Measurements from ENCODE around the gene FRMD4A. TPM values are rescaled to one million over a fixed set of nuclear protein-coding genes. Genes with fewer than 3 reads are reported as not detected.
"Not testable (repeated sequence)": the region's sequence is repeated elsewhere in the genome, so short reads cannot be mapped to it uniquely, and the experiment has no call there.

FRMD4A gene
- total RNA-seq, 2 experiments from 2014 or later, result 0.88 to 1.4 TPM

- Mint-ChIP-seq H3K27ac (no peak overlapping the region), H3K36me3 (no peaks in the 10 kb centered on the region)
- POLR2A ChIA-PET, result no interaction called here
Measured at GRCh38 chr10:14060320-14061070, 270.2 kb downstream of the FRMD4A start.

GRCh38 chr10:14056610-14057332 lies 274.0 kb downstream of the FRMD4A start:
- no peak overlapping the region for H3K27ac Mint-ChIP-seq

More at GRCh38 chr10:14060320-14061070, 270.2 kb downstream of the FRMD4A start:
- DNase-seq (no peak), ATAC-seq (ENCODE audit: low read depth) (no peak)
- Mint-ChIP-seq H3K4me3 (no peak overlapping the region), H3K27me3 (peaks cover 2% of the 10 kb centered on the region), H3K4me1 (no peaks in the 10 kb centered on the region), H3K9me3 (no peaks in the 10 kb centered on the region)

GRCh38 chr10:14052931-14053330 lies 277.8 kb downstream of the FRMD4A start:
- Mint-ChIP-seq H3K27me3 (peaks cover 2% of the 10 kb centered on the region), H3K27ac (no peak overlapping the region), H3K4me1 (no peaks in the 10 kb centered on the region), H3K9me3 (peaks cover 4% of the 10 kb centered on the region), H3K36me3 (no peaks in the 10 kb centered on the region), H3K4me3 (no peak overlapping the region)
- ATAC-seq (ENCODE audit: low read depth) (no peak), DNase-seq (no peak)
- POLR2A ChIA-PET, result no interaction called here

More at GRCh38 chr10:14056610-14057332, 274.0 kb downstream of the FRMD4A start:
- no peak for DNase-seq
- Mint-ChIP-seq H3K4me3 (no peak overlapping the region), H3K9me3 (peaks cover 4% of the 10 kb centered on the region), H3K4me1 (no peaks in the 10 kb centered on the region), H3K36me3 (no peaks in the 10 kb centered on the region), H3K27me3 (no peaks in the 10 kb centered on the region)
- no peak for ATAC-seq (ENCODE audit: low read depth)
- POLR2A ChIA-PET, result no interaction called here

DNA sequence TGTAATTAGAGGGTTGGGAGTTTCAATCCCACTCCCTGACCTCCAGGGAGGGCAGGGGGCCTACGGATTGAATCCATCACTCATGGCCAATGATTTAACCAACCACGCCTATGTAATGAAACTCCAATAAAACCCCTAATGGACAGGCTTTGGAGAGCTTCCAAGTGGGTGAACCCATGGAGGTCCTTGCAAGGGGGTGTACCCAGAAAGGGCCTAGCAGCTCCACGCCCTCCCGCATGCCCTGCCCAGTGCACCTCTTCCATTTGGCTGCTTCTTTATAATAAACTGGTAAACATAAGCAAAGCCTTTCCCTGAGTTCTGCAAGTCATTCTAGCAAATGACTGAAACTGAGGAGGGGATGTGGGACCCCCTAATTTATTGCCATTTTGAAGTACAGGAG lies 280.1 kb downstream of the FRMD4A start:
- Mint-ChIP-seq H3K9me3 (peaks cover 4% of the 10 kb centered on the region), H3K36me3 (no peaks in the 10 kb centered on the region), H3K27me3 (peaks cover 2% of the 10 kb centered on the region), H3K4me3 (no peak overlapping the region), H3K27ac (no peak overlapping the region), H3K4me1 (no peaks in the 10 kb centered on the region)
- DNase-seq, result no peak
- no peak for ATAC-seq (ENCODE audit: low read depth)
- POLR2A ChIA-PET, result no interaction called here

- Mint-ChIP-seq H3K4me1 (no peaks in the 10 kb centered on the region), H3K27ac (no peak overlapping the region), H3K9me3 (peaks cover 2% of the 10 kb centered on the region), H3K27me3 (peaks cover 2% of the 10 kb centered on the region), H3K4me3 (no peak overlapping the region), H3K36me3 (no peaks in the 10 kb centered on the region)
- POLR2A ChIA-PET, result no interaction called here
- ATAC-seq (ENCODE audit: low read depth) (no peak), DNase-seq (no peak)
Measured at GRCh38 chr10:14048930-14049613, 281.7 kb downstream of the FRMD4A start.

- DNase-seq (no peak), ATAC-seq (ENCODE audit: low read depth) (no peak)
- Mint-ChIP-seq H3K36me3 (no peaks in the 10 kb centered on the region), H3K27ac (no peak overlapping the region), H3K4me3 (no peak overlapping the region), H3K9me3 (no peaks in the 10 kb centered on the region), H3K4me1 (no peaks in the 10 kb centered on the region), H3K27me3 (peaks cover 2% of the 10 kb centered on the region)
- POLR2A ChIA-PET, result no interaction called here
Measured at GRCh38 chr10:14047431-14047830, 283.3 kb downstream of the FRMD4A start.

GRCh38 chr10:14042051-14042450 lies 288.7 kb downstream of the FRMD4A start:
- ATAC-seq (ENCODE audit: low read depth); POLR2A ChIA-PET; H3K36me3 Mint-ChIP-seq; H3K9me3 Mint-ChIP-seq; H3K27ac Mint-ChIP-seq; H3K27me3 Mint-ChIP-seq; DNase-seq; H3K4me1 Mint-ChIP-seq; H3K4me3 Mint-ChIP-seq: not testable (repeated sequence)

DNA sequence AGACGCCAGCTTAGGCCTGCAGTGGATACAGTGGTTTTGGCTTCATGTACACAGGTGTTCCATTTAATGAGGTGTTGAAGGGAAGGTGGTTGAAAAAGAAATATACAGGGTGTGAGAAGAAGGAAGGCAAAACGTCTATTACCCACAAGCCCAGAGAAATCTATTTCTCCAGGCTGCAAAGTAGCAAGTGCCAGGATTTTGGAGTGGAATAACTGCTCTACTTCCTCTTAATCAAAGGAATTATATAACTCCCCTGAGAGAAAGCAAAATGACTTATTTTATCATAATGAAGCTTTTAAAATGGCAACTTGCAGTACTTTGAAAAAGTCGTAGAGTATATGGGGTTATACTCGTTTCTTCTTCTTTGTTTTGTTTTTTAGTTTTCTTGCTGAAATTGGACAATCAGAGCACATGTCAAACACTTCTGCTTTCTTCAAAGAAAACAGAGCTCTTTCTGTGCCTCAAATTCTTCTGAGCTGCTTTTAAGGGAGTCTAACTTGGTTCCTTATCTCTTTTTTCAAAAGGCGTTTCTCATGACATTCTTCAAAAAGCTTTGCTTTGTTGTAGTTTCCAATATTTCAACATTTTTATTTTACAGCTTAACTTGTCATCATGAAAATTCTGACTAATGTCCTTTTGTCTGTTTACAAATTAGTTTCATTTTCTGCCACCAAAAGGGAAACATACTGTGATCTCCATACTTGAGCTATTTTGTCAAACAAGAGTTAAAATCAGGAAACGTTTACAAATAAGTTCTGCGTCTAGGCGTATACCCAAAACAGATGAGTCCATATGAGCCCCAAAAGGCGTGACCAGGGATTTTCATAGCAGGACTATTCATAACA lies 289.7 kb downstream of the FRMD4A start:
- H3K27me3 Mint-ChIP-seq, result no peaks in the 10 kb centered on the region

GRCh38 chr10:14039968-14040668 lies 290.6 kb downstream of the FRMD4A start:
- DNase-seq, result no peak
- peaks cover 2% of the 10 kb centered on the region for H3K9me3 Mint-ChIP-seq
- H3K36me3 Mint-ChIP-seq, result no peaks in the 10 kb centered on the region
- ATAC-seq (ENCODE audit: low read depth), result no peak
- no peak overlapping the region for H3K27ac Mint-ChIP-seq
- H3K4me1 Mint-ChIP-seq, result peaks cover 2% of the 10 kb centered on the region
- H3K4me3 Mint-ChIP-seq, result no peak overlapping the region
- no peaks in the 10 kb centered on the region for H3K27me3 Mint-ChIP-seq
- POLR2A ChIA-PET, result no interaction called here

More for the DNA sequence above, 289.7 kb downstream of the FRMD4A start:
- H3K4me3 Mint-ChIP-seq, result no peak overlapping the region
- POLR2A ChIA-PET, result no interaction called here
- H3K27ac Mint-ChIP-seq, result no peak overlapping the region
- H3K9me3 Mint-ChIP-seq, result peaks cover 2% of the 10 kb centered on the region
- H3K4me1 Mint-ChIP-seq, result peaks cover 2% of the 10 kb centered on the region
- ATAC-seq (ENCODE audit: low read depth), result no peak
- no peak for DNase-seq
- no peaks in the 10 kb centered on the region for H3K36me3 Mint-ChIP-seq

DNA sequence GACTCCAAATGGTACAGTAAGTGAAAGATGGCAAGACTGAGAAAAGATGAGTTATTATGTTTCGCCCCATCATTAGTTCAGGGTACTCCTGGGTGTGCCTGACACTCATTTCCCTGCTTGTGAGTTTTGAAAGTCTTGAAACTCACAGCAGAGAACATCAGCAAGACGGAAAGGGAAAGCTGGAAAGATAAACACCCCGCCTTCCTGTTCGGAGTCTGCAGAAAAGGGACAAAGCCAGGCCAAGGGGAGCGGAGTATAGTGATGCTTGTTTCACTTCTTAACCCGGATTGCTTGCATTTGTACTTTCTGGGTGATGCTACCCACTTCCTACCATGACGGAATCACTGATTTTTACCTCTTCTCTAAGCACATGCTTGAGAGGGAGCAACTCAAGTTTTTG lies 294.5 kb downstream of the FRMD4A start:
- Mint-ChIP-seq H3K36me3 (no peaks in the 10 kb centered on the region), H3K27ac (no peak overlapping the region), H3K4me1 (no peaks in the 10 kb centered on the region), H3K4me3 (no peak overlapping the region), H3K9me3 (no peaks in the 10 kb centered on the region), H3K27me3 (no peaks in the 10 kb centered on the region)
- ATAC-seq (ENCODE audit: low read depth) (no peak), DNase-seq (no peak)
- POLR2A ChIA-PET, result no interaction called here

DNA sequence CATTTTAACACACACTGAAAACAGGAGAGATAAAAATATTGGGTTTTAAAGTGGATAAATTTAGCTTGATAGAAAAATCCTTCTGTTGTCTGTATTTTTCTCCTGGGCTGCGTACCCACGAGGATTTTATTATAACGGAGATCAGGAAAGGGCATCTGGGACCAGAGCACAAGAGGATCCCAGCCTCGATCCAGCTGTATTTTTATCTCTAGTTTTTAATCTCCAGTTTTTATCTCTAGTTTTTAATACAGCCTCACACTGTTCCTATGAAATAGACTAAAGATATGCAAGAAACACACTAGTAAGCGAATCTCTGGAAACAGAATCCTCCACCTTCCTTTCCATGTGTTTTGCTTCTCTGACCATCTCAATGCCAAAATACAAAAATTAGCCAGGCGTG lies 295.2 kb downstream of the FRMD4A start:
- H3K36me3 Mint-ChIP-seq, result no peaks in the 10 kb centered on the region
- no peak overlapping the region for H3K27ac Mint-ChIP-seq

DNA sequence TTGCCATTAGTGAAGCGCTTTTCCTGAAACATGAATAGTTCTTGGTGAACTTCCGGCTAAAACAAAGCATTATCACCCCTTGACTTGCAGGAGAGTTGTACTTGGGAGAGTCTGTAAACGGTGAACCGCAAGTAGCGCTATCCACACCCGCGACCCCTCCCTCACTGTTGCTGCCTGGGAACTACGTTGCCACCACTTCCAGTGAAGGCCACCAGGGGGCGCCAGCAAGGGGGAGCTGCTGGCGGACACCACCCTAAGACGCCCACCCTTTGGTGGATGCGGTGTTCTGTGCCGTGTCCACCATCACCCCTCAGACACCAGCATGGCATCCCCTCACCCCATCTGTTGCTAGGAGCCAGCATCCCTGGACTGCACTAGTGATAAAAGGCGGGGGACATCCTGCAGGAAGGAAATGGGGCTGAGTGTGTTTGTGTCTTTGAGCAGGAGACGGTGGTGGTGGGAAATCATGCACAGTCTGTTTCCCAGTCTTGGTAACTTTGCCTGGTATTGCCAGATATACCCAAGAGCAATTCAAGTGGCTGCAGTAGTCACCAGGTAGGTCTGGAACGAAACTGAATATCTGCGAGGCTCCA lies 298.2 kb downstream of the FRMD4A start:
- ATAC-seq (ENCODE audit: low read depth) (no peak), DNase-seq (peak; percentile 45)
- Mint-ChIP-seq H3K27me3 (peaks cover 3% of the 10 kb centered on the region), H3K4me3 (no peak overlapping the region), H3K9me3 (no peaks in the 10 kb centered on the region), H3K4me1 (no peaks in the 10 kb centered on the region), H3K36me3 (no peaks in the 10 kb centered on the region), H3K27ac (no peak overlapping the region)
- POLR2A ChIA-PET, result no interaction called here

More for the DNA sequence above, 295.2 kb downstream of the FRMD4A start:
- DNase-seq (no peak), ATAC-seq (ENCODE audit: low read depth) (no peak)
- H3K4me1 Mint-ChIP-seq, result no peaks in the 10 kb centered on the region
- POLR2A ChIA-PET, result no interaction called here
- no peaks in the 10 kb centered on the region for H3K27me3 Mint-ChIP-seq
- H3K4me3 Mint-ChIP-seq, result no peak overlapping the region
- no peaks in the 10 kb centered on the region for H3K9me3 Mint-ChIP-seq

Data from activated naive CD8-positive, alpha-beta T cell treated with anti-CD3 and anti-CD28 coated beads, Interleukin-2, amount 10 ng/mL, durations not matched to agents 7 days and 5 days (primary cell).